GM12878 (cell line): Measurements from ENCODE around the gene CTPS1. TPM values are rescaled to one million over a fixed set of nuclear protein-coding genes. Genes with fewer than 3 reads are reported as not detected.

ENCODE experiments used
- ATAC-seq: fragments of 200-7000 bp; cut with Tn5 transposase; 3 replicates; pipeline ENCODE4 v1.9.1; 2020; ENCODE audit warnings: mild to moderate bottlenecking, moderate library complexity
- BruUV-seq: library from RNA; stranded (reverse); fragments of 400-500 nt; replicated peaks from 2 replicates; lab custom pipeline; 2021; lab: Mats Ljungman, UMichigan
- CTCF ChIA-PET: fragments of 300-600 bp; sonication (Branson Sonifier 250); formaldehyde crosslinking; extraction: SDS; loops from one replicate; lab custom pipeline; 2021; ENCODE audit warnings: inconsistent platforms; lab: Yijun Ruan, JAX
- POLR2A ChIA-PET: fragments of 350-600 bp; formaldehyde crosslinking; extraction: SDS; loops from one replicate; lab custom pipeline; 2021; ENCODE audit warnings: inconsistent platforms; lab: Charles Lee
- RAD21 ChIA-PET: fragments of 300-600 bp; sonication (Branson Sonifier 250); formaldehyde crosslinking; loops from one replicate; lab custom pipeline; 2023; ENCODE audit warnings: antibody characterized with exemption; ENCODE audit not compliant: unreplicated experiment; lab: Charles Lee
- SMC1A ChIA-PET: fragments of 300-600 bp; sonication (Branson Sonifier 250); formaldehyde crosslinking; loops from one replicate; lab custom pipeline; 2023; ENCODE audit not compliant: unreplicated experiment, uncharacterized antibody; lab: Charles Lee
- DNase-seq: peaks from one replicate; pipeline ENCODE4 v3.0.0-alpha.2; 2011; ENCODE audit warnings: low read depth, low spot score
- FAIRE-seq: peaks from 3 replicates; lab custom pipeline; 2011; peaks lifted over from hg19 to GRCh38; lab: Jason Lieb, UNC
- H2AFZ ChIP-seq: 2 replicates; pipeline ENCODE4 v1.6.0; 2011; ENCODE audit warnings: low read depth, low read length, control low read depth; ENCODE audit not compliant: control insufficient read depth
- H3K27ac ChIP-seq: 2 replicates; pipeline ENCODE4 v1.5.1; 2011; ENCODE audit warnings: control low read depth; ENCODE audit not compliant: control insufficient read depth, insufficient read depth
- H3K27me3 ChIP-seq, 2 experiments: replicated peaks in 1 of 2; 2 replicates each; pipeline versions ENCODE4 v1.6.0 to v1.6.1; 2011; ENCODE audit warnings: low read length in 1 of 2; ENCODE audit not compliant: control insufficient read depth in 2 of 2, insufficient read depth in 2 of 2
- H3K36me3 ChIP-seq, 2 experiments: 2 replicates each; pipeline ENCODE4 v1.5.1; 2011; ENCODE audit warnings: low read length in 1 of 2; ENCODE audit not compliant: control insufficient read depth in 2 of 2, insufficient read depth in 2 of 2
- H3K4me1 ChIP-seq: 2 replicates; pipeline ENCODE4 v1.6.1; 2011; ENCODE audit warnings: mild to moderate bottlenecking, low read length, moderate library complexity, mixed read lengths; ENCODE audit not compliant: control insufficient read depth, insufficient read depth
- H3K4me2 ChIP-seq: 2 replicates; pipeline ENCODE4 v1.6.0; 2011; ENCODE audit warnings: control low read depth; ENCODE audit not compliant: control insufficient read depth, insufficient read depth
- H3K4me3 ChIP-seq: fragments of 200-600 bp; sonication (generic); 2 replicates; pipeline ENCODE4 v1.5.1; 2016
- H3K79me2 ChIP-seq: 2 replicates; pipeline ENCODE4 v1.6.0; 2011; ENCODE audit warnings: low read length; ENCODE audit not compliant: control insufficient read depth, insufficient read depth
- H3K9ac ChIP-seq: 2 replicates; pipeline ENCODE4 v1.8.0; 2011; ENCODE audit warnings: low read length, control low read depth, mixed read lengths; ENCODE audit not compliant: control insufficient read depth, insufficient read depth
- H3K9me3 ChIP-seq: replicated peaks from 3 replicates; pipeline ENCODE4 v1.5.1; 2011; ENCODE audit warnings: mild to moderate bottlenecking, low read length; ENCODE audit not compliant: control insufficient read depth, insufficient read depth
- H4K20me1 ChIP-seq: 2 replicates; pipeline ENCODE4 v1.6.0; 2011; ENCODE audit not compliant: control insufficient read depth, insufficient read depth
- BHLHE40 ChIP-seq, 2 experiments: fragments of 450-650 bp in 1 of 2; IDR thresholded peaks; 2 replicates each; pipeline ENCODE4 v1.6.1; 2011 to 2017; ENCODE audit warnings: low read depth in 2 of 2, borderline replicate concordance in 1 of 2, improper control_type of control experiment in 1 of 2, low read length in 1 of 2, mild to moderate bottlenecking in 1 of 2
- CREB1 ChIP-seq: IDR thresholded peaks from 2 replicates; pipeline ENCODE4 v1.6.1; 2012; ENCODE audit warnings: low read depth, mild to moderate bottlenecking, inconsistent platforms
- EED ChIP-seq: sonication (generic); IDR thresholded peaks from 2 replicates; pipeline ENCODE4 v1.6.1; 2016; ENCODE audit warnings: antibody characterized with exemption, low read depth
- JUND ChIP-seq: IDR thresholded peaks from 2 replicates; pipeline ENCODE4 v1.6.1; 2012; ENCODE audit warnings: low read depth, mild to moderate bottlenecking, low read length, improper control_type of control experiment, moderate library complexity
- NBN ChIP-seq: fragments of 450-650 bp; IDR thresholded peaks from 2 replicates; pipeline ENCODE4 v1.6.1; 2016
- PAX5 ChIP-seq: IDR thresholded peaks from 2 replicates; pipeline ENCODE4 v1.6.1; 2011; ENCODE audit warnings: low read depth, low read length, borderline replicate concordance
- PAX8 ChIP-seq: fragments of 450-650 bp; IDR thresholded peaks from 2 replicates; pipeline ENCODE4 v1.6.1; 2017; ENCODE audit warnings: mild to moderate bottlenecking, moderate library complexity
- POLR2A ChIP-seq: IDR thresholded peaks from 2 replicates; pipeline ENCODE4 v1.6.1; 2011; ENCODE audit warnings: low read depth, mild to moderate bottlenecking, low read length
- POLR2AphosphoS2 ChIP-seq: IDR thresholded peaks from 2 replicates; pipeline ENCODE4 v1.6.1; 2011; ENCODE audit warnings: low read depth, mild to moderate bottlenecking, low read length, improper control_type of control experiment, moderate library complexity
- REST ChIP-seq: IDR thresholded peaks from 2 replicates; pipeline ENCODE4 v1.6.1; 2012; ENCODE audit warnings: mild to moderate bottlenecking, low read depth, low read length
- SMAD1 ChIP-seq: fragments of 450-650 bp; IDR thresholded peaks from 2 replicates; pipeline ENCODE4 v1.6.1; 2018; ENCODE audit warnings: mild to moderate bottlenecking, low read depth; ENCODE audit not compliant: partially characterized antibody
- ZNF24 ChIP-seq: fragments of 450-650 bp; IDR thresholded peaks from 2 replicates; pipeline ENCODE4 v1.6.1; 2017; ENCODE audit warnings: antibody characterized with exemption, mild to moderate bottlenecking
- WGBS: methylation state at CpG from one replicate; pipeline ENCODE4 v1.1.6; 2016; ENCODE audit warnings: low lambda C conversion rate; ENCODE audit not compliant: insufficient replicate concordance, insufficient coverage; ENCODE audit errors: missing lambda C conversion rate; 5-methylcytosine and 5-hydroxymethylcytosine counted together
- in situ Hi-C: fragments of 300-500 bp; cut with MboI; formaldehyde crosslinking; loops from 9 replicates; pipeline ENCODE4 v1.14.3; 2018; ENCODE audit warnings: mixed read lengths
- intact Hi-C: fragments of 100-400 bp; cut with micrococcal nuclease; formaldehyde crosslinking; loops from one replicate; pipeline ENCODE4 v1.14.2; 2022; ENCODE audit not compliant: unreplicated experiment
- polyA plus RNA-seq, 11 experiments: library from polyadenylated mRNA; depleted of rRNA in 4 of 11; unstranded in 6 of 11; stranded (reverse) in 5 of 11; fragments of >200 nt; fragmentation: Nextera tagmentation in 4 of 11; fragmentation: Illumina TruSeq in 1 of 11; extraction: Ambion mirVana in 4 of 11; extraction: Trizol in 1 of 11; gene quantifications; 1 replicate in 1 of 11; 2 replicates in 10 of 11; pipeline versions ENCODE4 v1.2.1 to v1.2.3, GENCODE V29; 2011 to 2016; ENCODE audit warnings: inconsistent platforms in 2 of 11, missing spikeins in 2 of 11, low read depth in 1 of 11
- total RNA-seq, 4 experiments: library from RNA; depleted of rRNA in 3 of 4; stranded (reverse); fragments of >200 nt in 3 of 4; fragmentation: Illumina TruSeq in 1 of 4; extraction: Trizol in 1 of 4; gene quantifications; 2 replicates each; pipeline versions ENCODE4 v1.2.1 to v1.2.3, GENCODE V29; 2013 to 2021
- TF ChIP-seq, protein P1 (sequence below): IDR thresholded peaks from 2 replicates; pipeline ENCODE4 v1.6.1; 2012; ENCODE audit warnings: low read depth, low read length, improper control_type of control experiment

CTPS1 gene
- total and polyA plus RNA-seq, 10 of the 15 experiments (the other 5 are each of a cell fraction or from before 2014, with no cell fraction given), result 27.5 to 106 (median 62.8) TPM

DNA sequence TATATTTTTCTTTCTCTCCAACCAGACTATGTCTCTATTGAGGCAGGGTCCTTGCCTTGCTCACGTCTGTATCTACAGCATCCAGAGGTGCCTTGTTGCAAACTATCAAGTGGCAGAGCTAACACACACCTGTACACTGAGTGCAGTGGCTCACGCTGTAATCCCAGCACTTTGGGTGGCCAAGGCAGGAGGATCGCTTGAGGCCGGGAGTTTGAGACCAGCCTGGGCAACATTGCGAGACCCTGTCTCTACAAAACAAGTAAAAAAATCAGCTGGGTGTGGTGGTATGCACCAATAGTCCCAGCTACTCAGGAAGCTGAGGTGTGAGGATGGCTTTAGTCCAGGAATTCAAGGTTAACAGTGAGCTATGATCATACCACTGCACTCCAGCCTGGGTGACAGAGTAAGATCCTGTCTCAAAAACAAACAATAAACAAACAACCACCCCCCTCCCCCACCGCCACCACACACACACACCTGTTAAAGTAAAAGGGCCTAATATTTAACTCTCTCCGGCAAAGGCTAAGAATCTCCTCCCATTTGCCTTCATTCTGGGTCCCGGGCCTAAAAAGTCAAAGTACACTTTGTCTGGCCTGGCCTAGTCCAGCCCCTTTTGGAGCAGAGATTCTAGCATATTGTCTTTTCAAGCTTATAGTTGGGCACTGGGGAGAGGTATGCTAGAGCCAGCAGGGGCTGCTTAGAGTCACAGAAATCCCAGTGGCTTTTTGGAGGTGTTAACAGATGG lies 51.5 kb downstream of the CTPS1 start (continued):
- no peak for TF ChIP-seq CREB1
- TF ChIP-seq NBN, result no peak
- no peak for TF ChIP-seq BHLHE40 (IDR thresholded peaks at IDR 0.05; ENCODE audit: borderline replicate concordance in 1 of 2, low read depth in 2 of 2, low read length in 1 of 2)
- TF ChIP-seq EED, result no peak
- TF ChIP-seq, protein P1, sequence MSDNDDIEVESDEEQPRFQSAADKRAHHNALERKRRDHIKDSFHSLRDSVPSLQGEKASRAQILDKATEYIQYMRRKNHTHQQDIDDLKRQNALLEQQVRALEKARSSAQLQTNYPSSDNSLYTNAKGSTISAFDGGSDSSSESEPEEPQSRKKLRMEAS, result no peak
- TF ChIP-seq PAX5, result no peak

DNA sequence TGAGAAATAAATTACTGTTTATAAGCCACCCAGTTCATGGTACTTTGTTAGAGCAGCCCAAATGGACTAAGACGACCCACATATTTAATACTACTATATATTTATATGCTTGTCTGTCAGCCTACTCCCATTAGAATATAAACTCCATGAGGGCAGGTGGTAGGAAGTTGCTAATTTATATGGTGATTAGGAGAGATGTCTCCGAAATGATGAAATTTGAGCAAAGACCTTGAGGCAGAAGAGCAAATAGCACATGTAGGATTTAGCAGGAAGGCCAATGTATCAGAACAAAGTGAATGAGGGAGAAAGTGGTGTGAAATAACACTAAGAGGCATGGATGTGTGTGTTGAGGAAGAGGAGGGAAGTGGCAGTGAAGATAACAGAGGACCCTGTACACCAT lies 52.7 kb downstream of the CTPS1 start:
- no peak for FAIRE-seq
- CTCF ChIA-PET, result no interaction called here
- intact Hi-C loops, result no loop called here

More for the DNA sequence above, 52.7 kb downstream of the CTPS1 start:
- Histone ChIP-seq H2AFZ (no peak overlapping the region), H3K27me3 (no peaks in the 10 kb centered on the region), H3K9ac (no peak overlapping the region), H3K79me2 (no peaks in the 10 kb centered on the region), H4K20me1 (no peaks in the 10 kb centered on the region), H3K4me3 (no peak overlapping the region), H3K4me2 (no peak overlapping the region), H3K4me1 (no peaks in the 10 kb centered on the region), H3K36me3 (peaks cover 5 to 31% of the 10 kb centered on the region in 2 experiments), H3K27ac (no peak overlapping the region), H3K9me3 (no peaks in the 10 kb centered on the region)
- WGBS, result 92% methylated on average over 2 of the region's 2 CpGs
- BruUV-seq, result no TSS peak
- no peak for ATAC-seq
- no peak for DNase-seq
- SMC1A ChIA-PET, result no interaction called here
- in situ Hi-C loops, result no loop called here
- TF ChIP-seq PAX8 (no peak), EED (no peak), SMAD1 (no peak), REST (no peak), JUND (no peak), ZNF24 (no peak), POLR2A (no peak), POLR2AphosphoS2 (no peak)
- RAD21 ChIA-PET, result no interaction called here
- POLR2A ChIA-PET, result no interaction called here
